DOHH2 (cell line): ENCODE data around the gene STAU1.

Experiments used
- CTCF ChIP-seq: fragments of 200-600 bp; sonication (generic); IDR thresholded peaks from one replicate; pipeline ENCODE4 v1.5.1; 2014; ENCODE audit warnings: antibody characterized with exemption, mild to moderate bottlenecking, low read depth, low read length; ENCODE audit not compliant: poor library complexity, severe bottlenecking
- EZH2phosphoT487 ChIP-seq: fragments of 200-600 bp; sonication (generic); IDR thresholded peaks from 2 replicates; pipeline ENCODE4 v1.6.1; 2017; ENCODE audit warnings: borderline replicate concordance, mild to moderate bottlenecking, antibody characterized with exemption, low read length, moderate library complexity, mixed read lengths

GRCh38 chr20:49203011-49203410 lies 14.9 kb upstream of the STAU1 start:
- TF ChIP-seq CTCF (no peak), EZH2phosphoT487 (no peak)
